NOMO-1 (cell line): ENCODE measurements around the gene PDZD2.
"Not testable (repeated sequence)": the region's sequence is repeated elsewhere in the genome, so short reads cannot be mapped to it uniquely, and the experiment has no call there.

Experiments
- DNase-seq, 2 experiments: peaks; one replicate each; lab custom pipeline; 2025; ENCODE audit not compliant: unreplicated experiment in 2 of 2; lab: John Stamatoyannopoulos, UW

The PDZD2 gene

GRCh38 chr5:31954091-31954490 lies 315.2 kb downstream of the PDZD2 start:
- DNase-seq: no peak

GRCh38 chr5:31957151-31957550 lies 318.2 kb downstream of the PDZD2 start:
- no peak for DNase-seq

DNA sequence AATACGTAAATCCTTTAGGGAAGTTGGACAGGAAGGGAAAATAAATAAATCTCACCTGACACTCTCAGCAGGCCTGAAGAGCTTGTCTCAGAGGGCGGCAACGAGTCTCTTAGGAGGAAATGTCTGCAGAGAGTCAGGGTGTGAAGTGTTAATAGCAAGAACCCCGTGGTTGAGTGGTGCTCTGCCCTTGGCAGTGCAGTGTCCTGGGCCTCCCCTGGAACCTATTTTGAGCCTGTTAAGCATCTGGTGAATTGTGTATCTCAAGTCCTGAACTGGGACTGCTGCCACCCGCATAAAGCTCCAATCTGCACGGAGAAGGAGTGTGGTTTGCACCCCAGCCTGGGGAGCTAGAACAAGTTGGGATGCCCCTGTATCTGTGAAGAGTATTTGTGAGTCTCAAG lies 323.4 kb downstream of the PDZD2 start:
- DNase-seq: no peak

- DNase-seq: no peak
Observed at GRCh38 chr5:31962871-31963307, 324.0 kb downstream of the PDZD2 start.

DNA sequence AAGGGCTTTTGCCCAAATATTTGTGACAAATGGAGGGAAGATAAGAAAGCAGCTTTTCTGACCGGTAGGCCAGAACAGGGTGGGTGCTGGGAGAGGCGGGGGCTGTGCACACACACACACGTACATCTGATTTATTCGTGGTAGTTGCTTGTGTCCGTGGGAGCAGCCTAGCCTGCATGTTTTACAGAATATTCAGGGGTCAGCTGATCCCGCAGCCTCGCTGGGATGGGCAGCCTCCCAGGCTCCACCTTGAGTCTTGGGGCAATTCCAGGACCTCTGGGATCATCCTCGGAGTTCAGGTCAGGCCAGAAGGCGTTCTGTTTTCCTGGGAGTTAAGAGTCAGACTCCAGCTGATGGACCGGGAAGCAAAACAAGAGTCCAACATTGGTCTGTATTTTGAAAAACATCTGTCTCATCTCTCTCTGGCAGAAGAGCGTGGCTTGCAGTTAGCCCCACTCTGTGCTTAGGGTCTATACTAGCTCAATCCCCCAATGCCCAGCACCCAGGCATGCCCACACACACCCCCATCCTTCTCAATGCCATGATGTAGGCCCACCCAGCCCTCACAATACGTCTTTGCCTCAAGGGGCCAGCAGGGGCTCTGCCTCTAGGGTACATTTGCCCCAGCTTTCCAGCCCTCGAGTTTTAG lies 324.6 kb downstream of the PDZD2 start:
- DNase-seq: no peak

GRCh38 chr5:31964007-31964360 lies 325.1 kb downstream of the PDZD2 start:
- no peak for DNase-seq

- DNase-seq: no peak
Observed at GRCh38 chr5:31965227-31965626, 326.3 kb downstream of the PDZD2 start.

DNA sequence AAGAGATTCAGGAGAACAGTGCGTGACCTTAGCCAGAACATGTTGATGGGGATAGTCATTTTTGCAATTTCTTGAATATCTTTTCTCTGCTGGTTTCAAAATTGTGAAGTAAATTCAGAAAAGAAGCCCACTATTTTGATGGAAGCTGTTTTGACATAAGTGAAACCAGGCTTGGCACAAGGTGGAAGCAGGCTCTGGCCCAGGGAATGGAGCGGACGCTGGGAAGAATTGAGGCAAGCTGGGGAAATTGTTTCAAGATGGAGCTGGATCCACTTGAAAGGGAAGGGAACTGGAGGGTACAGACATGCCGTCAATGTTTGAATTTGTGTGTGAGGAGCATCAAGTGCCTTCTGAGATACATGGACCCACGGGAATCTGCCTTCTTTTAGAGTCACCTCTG lies 328.0 kb downstream of the PDZD2 start:
- no peak for DNase-seq

DNA sequence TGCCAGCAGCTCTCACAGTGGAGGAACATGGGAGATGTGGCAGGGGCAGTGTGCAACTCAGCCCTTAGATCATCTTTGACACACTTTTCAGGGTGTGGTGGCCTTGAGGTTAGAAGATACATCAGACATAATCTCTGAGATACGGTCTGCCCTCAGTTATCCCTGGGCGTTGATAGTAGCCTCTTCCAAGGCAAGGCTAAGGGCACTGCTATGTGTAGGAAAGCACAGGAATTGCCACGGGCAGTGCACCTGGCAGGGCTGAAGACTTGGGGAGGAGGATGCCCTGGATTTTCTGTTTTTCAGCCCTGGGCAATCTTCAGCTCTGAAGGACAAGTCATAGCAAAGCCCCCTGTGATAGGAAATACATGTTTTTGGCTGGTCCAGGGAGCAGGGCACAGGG lies 328.5 kb downstream of the PDZD2 start:
- no peak for DNase-seq

- no peak for DNase-seq
Observed at GRCh38 chr5:31972558-31972957, 333.6 kb downstream of the PDZD2 start.

DNA sequence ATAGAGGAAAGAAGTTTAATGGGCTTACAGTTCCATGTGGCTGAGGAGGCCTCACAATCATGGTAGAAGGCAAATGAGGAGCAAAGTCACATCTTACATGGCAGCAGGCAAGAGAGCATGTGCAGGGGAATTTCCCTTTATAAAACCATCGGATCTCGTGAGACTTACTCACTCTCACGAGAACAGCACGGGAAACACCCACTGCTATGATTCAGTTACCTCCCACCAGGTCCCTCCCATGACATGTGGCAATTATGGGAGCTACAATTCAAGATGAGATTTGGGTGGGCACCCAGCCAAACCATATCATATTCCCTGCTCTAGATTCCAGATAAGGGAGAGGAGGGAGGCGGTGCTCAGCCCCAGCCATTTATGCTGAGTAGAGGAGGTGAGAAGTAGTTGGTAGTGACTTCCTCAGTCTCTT lies 336.3 kb downstream of the PDZD2 start:
- not testable (repeated sequence) for DNase-seq

GRCh38 chr5:31976169-31976568 lies 337.2 kb downstream of the PDZD2 start:
- DNase-seq: no peak

GRCh38 chr5:31981361-31981945 lies 342.5 kb downstream of the PDZD2 start:
- DNase-seq: no peak

- DNase-seq: no peak
Observed at GRCh38 chr5:31982027-31982426, 343.1 kb downstream of the PDZD2 start.

DNA sequence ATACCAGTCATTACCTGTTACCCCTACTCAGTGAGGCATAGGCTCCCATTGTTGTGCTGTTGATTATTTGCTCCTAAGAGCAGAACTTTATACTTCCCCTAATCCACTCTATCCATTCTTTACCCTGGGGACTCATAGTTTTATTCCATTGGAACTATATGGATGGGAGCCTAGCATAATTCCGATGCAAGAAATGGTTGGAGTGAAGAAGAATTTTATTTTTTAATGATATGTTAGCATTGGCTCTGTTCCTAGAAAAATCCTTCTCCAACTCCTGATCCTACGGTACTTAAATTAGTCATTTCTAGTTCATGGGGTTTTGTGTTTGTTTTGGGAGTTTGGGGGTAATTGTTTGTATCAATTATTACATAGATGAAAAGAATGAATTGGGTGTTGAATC lies 343.7 kb downstream of the PDZD2 start:
- no peak for DNase-seq

DNA sequence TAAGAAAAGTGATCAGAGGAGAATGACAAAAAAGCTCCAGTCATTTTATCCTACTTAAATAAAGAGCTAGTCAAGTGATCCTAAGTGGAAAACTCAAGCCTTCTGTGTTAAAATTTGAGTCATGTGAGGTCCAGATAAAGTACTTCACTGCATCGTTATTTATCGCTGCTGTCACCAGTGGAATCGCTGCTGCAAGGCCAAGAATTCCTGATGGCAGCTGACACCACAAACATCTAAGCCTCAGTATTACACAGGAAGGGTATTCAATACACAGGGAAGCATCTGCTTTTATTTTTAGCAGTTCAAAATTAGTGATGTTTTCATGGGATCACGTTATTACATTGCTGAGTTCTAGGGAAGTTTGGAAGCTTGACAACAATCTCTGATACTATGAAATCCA lies 344.9 kb downstream of the PDZD2 start:
- no peak for DNase-seq

- no peak for DNase-seq
Observed at GRCh38 chr5:31984691-31985090, 345.8 kb downstream of the PDZD2 start.

DNA sequence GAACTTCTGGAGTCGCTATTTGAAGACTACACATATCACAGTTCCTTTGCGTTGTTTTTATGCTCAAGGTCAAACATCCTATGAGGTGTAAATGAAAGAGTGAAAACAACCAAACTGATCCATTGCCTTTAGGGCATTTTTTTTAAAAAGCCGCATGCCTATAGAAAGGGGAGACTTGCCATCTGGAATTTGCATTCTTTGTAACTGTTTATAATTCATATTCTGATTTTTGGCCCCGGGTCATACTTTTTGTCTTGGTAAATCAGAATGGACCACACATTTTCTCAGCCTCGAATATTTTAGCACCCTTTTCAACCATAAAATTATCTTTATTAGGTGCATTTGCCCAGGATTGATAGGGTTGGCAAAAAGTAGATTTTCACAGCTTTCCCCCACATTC lies 347.2 kb downstream of the PDZD2 start:
- no peak for DNase-seq

DNA sequence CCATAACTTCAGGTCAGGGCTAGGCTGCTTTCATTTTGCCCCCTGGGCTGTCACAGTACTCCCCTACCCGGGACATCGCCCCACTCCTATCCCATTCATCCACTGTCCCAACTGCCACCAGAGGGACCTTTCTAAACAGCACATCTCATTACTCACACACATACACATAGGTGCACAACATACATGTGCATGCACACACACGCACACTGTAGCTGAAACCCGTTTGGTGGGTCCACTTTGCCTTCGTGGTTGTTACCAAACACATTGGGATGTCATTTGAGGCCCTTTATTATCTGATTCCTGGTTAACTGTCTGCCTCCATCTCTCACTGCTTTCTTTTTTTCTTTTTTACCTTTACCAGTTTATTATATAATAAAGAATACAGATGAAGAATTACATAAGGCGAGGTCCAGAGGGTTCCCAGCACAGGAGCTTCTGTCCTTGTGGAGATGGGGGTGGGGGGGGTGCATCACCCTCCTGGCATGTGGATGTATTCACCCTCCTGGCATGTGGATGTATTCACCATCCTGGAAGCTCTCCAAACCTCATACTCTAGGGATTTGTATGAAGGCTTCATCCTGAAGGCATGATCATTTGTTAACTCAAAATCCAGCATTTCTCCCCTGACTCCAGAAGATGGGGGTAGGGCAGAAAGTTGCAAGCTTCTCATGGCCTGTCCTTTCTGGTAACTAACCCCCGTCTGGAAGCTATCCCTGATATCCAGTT lies 349.2 kb downstream of the PDZD2 start:
- no peak for DNase-seq

- DNase-seq: no peak
Observed at GRCh38 chr5:31990081-31990650, 351.2 kb downstream of the PDZD2 start.

DNA sequence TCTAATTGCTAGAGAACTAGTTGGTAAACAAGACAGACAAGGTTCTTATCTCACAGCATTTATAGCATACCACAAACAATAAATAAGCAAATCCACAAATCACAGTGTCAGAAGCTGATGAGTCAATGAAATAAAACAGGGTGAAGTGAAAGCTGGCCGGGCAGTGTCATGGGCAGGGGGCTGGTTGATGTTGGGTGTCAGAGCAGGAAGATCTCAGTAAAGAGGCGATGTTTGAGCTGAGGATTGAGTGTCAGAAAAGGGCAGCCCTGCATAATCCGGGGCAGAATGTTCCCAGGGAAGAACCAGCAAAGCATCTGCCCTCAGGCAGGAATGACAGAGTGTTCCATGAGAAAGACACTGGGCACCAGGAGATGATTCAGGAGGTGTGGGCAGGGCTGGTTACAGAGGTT lies 351.8 kb downstream of the PDZD2 start:
- DNase-seq: no peak

- DNase-seq: no peak
Observed at GRCh38 chr5:31992377-31992776, 353.4 kb downstream of the PDZD2 start.
